HK-2 (cell line): ENCODE results near the gene PJA2.
"Not testable (repeated sequence)": the region's sequence is repeated elsewhere in the genome, so short reads cannot be mapped to it uniquely, and the experiment has no call there.

Source experiments
- DNase-seq: peaks from one replicate; pipeline ENCODE4 v3.0.0-alpha.2; 2018; ENCODE audit not compliant: unreplicated experiment

Gene PJA2

DNA sequence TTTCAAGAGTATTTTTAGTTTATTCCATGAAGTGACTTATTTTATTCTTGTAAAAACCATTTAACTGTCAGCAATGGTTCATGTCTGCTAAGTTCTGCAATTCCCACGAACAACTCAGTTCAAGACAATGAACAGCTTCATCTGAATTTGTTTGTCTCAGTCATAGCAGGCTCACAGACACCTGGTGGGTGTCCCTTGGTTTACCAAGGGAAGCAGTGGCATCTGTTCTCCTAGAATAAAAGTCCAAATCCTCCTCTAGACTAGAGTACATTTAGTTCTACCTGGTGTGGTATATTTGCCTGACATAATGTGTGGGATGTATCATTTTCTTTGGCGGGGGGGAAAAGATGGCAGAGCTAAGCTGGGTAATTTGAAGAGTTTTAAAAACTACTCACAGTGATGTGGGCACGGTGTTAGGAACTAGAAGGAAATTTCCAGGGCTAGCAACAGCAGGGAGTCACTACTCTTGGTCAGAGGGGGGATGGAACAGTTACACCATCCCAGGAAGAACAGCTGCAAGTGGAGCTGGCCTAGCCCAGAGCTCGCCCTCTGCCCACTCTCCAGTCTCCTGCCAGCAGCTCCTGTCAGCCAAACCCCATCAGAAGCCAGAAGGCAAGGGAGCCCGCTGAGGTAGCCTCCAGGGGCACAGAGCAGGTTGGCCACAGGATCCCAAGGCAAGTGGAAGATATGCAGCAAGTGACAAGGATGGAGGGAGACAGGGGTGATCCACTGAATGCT, 100.3 kb downstream of the PJA2 start:
- no peak for DNase-seq

DNA sequence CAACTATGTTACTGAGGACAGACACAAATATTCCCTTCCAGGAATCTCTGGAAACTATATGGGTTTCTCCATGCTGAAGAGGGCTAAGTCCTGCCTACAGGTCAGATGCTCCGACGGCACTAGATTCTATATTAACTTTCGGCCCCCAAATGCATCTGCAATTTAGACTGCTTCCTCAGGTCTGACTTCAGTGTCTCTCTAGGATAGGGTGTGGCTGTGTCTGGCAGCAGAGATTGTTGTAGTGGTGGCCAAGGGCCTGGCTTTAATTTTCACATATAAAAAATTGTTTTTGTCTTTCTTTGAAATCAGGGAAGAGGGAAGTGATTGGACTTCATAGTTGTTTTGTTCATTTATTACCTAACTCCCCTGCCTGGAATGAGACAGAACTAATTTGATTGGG, 101.8 kb downstream of the PJA2 start:
- DNase-seq, result no peak

DNA sequence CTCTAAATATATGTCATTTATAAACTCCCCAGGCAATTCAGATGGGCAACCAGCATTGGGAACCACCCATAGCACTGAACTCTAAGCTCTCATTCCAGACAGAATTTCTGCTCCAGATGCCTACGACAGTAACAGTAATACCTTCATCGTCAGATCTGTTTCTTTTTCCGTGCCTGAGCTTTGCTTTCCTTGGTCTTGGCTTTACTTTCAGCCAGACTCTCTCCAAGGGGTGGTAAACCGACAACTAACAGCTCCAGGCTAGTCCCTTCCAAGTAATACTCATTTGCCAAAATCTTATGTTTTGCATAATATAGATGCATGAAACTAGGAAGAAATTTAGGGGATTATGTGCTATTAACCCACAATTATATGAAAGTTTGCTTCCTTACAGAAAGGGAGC, 102.3 kb downstream of the PJA2 start:
- DNase-seq, result no peak

DNA sequence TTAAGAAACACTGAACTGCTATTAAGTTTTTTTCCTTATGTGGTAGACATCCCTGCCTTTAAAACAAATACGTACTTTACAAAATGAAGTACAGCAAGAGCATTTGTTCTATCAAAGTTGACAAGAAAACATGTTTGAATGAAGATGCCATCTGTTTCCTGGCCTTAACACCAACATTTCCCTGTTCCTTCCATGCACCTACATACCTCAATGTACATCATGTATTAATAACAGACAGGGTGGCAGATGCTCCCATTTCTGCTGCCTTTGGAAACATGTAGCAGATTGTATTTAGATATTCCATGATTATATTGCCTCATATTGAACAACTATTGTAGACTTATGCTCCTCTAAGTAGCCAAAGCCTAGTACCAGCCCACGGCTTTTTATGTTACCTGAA, 104.4 kb downstream of the PJA2 start:
- no peak for DNase-seq

DNA sequence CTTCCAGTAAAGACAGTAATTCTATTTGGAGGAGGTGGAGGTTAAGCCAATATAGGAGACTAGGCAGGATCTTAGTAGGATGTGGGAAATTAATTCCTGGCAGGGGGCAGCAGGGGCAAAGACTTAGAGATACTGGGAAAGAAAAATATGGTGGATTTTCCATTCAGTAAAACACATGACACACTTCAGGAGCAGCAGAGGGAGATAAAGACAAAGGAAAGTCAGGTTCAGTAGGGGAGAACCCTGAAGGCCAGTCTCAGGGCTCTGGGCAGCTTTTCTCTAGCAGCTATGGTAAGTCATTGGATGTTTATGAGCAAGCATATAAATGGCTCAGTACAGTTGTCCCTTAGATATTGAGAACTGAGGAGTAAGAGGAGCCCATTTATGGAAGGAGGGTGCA, 105.5 kb downstream of the PJA2 start:
- no peak for DNase-seq

DNA sequence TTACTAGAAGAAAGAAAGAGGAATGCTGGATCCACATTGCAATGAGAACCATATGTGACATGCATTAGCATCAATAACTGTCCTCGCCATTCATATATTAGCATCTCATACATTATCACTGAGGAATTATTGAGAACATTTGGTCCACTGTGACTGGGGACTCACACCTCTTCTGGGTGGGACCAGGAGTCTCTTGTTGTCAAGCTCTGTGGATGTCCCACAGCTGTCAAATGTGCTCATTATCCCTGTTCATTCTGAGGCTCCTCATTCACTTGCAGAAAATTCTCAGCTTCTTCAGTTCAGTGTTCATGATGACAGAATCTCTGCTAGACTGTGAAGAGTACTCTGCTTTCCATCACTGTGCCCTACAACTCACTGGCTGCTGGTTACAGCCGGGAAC, 109.4 kb downstream of the PJA2 start:
- no peak for DNase-seq

DNA sequence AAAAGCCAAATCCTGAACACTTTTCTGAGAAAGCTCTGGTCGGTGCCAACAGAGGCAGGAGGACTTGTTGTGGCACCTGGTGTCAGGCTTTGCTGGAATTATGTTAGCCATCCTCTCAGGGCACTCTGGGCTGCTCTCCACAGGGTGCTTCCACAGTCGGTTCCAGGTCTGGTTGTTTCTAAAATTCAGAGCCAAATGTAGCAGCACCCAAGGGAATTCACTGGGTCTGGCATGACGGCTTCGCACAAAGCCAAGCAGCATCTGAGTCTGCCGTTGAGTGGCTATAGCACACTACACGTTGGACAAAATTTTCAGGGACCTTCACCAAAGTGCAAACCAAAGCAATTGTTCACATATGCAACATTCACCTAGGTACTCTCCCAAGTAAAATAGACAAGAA, 110.2 kb downstream of the PJA2 start:
- DNase-seq, result no peak

DNA sequence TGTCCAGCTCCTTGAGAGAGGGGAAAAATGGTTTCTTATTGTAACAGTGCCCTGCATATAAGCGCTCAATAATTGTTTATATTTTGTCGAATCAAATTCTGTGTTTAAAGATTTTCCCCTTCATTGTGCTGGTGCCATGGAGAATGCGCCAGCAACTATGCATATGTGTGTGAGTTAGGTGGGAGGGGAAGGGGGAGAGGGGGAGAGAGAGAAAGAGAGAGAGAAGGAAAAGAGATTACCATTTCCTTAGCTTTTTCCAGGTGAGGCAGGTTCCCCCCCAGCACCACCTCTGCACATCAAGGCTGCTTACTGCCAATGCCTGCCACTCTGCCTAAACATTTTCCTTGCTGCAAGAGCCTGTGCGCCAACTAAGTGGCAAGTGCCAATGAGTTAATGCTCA, 111.0 kb downstream of the PJA2 start:
- no peak for DNase-seq

DNA sequence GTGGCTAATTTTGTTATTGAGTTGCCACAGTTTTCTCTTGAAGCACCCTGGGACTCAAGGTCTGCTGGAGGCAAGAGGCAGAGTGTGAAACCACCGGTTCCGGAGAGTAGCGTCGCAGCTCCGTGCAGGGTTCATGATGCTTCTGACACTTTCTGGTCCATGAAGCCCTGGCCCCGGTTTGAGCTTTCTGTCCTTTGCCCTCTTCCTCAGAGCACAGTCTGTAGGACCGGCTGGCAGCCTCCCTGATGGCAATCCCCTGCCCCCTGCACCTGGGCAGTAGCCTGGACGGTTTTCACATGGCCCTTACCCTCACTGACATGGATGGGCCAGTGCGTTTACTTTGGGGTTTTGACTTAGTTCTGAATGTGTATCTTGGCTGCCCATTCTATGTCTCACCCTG, 111.9 kb downstream of the PJA2 start:
- DNase-seq, result no peak

DNA sequence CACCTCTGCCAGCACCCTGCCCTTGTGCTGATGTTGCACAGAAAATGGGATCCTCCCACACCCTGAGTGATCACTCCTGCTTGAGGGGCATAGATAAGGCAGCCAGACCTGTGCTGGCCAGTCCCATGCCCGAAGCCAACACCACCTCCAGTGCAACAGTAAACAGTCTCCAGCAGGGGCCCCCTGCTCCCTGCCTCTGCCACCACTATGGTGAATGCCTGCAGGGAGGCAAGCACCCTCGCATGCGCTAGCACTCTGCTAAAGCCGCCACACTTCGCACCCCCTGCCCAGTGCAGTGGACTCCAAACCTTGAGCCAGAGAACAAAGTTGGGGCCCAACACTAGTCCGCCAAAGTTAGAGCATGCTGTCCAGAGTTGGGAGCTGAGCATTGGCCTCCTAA, 118.7 kb downstream of the PJA2 start:
- no peak for DNase-seq

DNA sequence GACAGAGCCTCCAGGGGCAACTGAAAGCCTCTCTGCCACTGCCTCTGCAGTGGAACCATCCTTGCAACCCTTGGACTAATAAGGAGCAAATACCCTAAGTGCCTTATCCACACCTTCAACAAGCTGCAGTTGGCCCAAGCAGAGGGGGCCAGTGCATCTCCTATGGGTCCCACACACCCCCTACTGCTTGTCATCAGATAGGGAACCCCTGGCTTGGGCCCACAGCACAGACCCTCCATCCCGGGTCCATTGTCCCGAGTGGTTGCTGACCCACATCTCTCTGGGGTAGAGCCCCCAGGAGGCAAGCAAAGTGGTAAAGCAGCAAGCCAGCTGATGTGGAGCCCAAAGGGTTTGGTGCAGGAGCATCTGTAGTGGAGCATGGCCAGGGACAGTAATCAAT, 119.5 kb downstream of the PJA2 start:
- no peak for DNase-seq

DNA sequence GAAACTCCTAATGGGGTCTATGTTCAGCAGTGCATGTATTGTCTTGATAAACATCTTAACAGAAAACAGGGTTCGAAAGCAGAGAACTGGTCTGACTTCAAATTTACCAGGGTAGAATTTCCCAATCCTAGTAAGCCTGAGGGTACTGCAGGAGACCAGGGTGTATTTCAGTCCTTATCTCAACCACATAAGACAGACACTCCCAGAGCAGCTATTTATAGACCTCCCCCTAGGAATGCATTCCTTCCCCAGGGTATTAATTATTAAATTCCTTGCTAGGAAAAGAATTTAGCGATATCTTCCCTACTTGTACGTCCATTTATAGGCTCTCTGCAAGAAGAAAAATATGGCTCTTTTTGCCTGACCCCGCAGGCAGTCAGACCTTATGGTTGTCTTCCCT, 123.1 kb downstream of the PJA2 start:
- not testable (repeated sequence) for DNase-seq
